GM12892 (cell line): ENCODE data around the gene OSBP2.

Source experiments
- POLR2A ChIP-seq: IDR thresholded peaks from 2 replicates; pipeline ENCODE4 v1.6.1; 2011; ENCODE audit warnings: low read depth, low read length, control low read depth
- POLR2AphosphoS5 ChIP-seq: IDR thresholded peaks from 2 replicates; pipeline ENCODE4 v1.6.1; 2011; ENCODE audit warnings: low read depth, low read length, control low read depth
- TAF1 ChIP-seq: IDR thresholded peaks from 2 replicates; pipeline ENCODE4 v1.6.1; 2011; ENCODE audit warnings: low read depth, mild to moderate bottlenecking, control low read depth, low read length, borderline replicate concordance

DNA sequence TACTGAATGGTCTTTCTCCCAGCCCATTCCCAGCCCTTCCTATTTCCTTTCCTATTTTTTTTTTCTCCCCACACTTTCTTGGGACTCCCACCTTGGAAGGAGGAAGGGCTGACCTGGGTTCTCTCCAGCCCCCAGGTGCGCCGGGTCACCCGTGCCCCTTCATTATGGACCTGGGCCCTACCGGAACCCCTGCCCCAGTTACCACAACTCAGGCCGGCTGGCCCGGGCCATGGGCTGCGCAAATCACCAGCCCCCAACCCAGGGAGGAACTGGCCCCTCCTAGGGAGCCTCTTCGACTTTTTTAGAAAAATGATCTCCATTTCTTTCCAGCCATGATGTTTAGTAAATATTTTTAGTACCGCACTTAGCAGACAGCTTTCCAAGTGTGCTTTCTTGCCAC lies 211.7 kb downstream of the OSBP2 start:
- no peak for TF ChIP-seq TAF1
- no peak for TF ChIP-seq POLR2AphosphoS5
- TF ChIP-seq POLR2A = no peak
